Suprapubic skin (tissue), 3 donors: ENCODE results near the gene ICAM1.

Experiments
- CTCF ChIP-seq, 2 donors: fragments of 200-600 bp in 1 of 2; fragments of 450-650 bp in 1 of 2; sonication (generic) in 1 of 2; IDR thresholded peaks; one replicate each; pipeline ENCODE4 v1.5.1; 2016 to 2019; ENCODE audit warnings: antibody characterized with exemption in 2 of 2, mild to moderate bottlenecking in 1 of 2, moderate library complexity in 1 of 2
- EP300 ChIP-seq: sonication (generic); formaldehyde crosslinking; IDR thresholded peaks from one replicate; pipeline ENCODE4 v1.6.1; 2017; ENCODE audit warnings: antibody characterized with exemption

GRCh38 chr19:10231612-10232228, 39.2 kb upstream of the ICAM1 start:
- no peak for TF ChIP-seq CTCF (IDR thresholded peaks at IDR 0.05)
- TF ChIP-seq EP300: no peak
